ENCODE data around the gene AIFM3.

DNA sequence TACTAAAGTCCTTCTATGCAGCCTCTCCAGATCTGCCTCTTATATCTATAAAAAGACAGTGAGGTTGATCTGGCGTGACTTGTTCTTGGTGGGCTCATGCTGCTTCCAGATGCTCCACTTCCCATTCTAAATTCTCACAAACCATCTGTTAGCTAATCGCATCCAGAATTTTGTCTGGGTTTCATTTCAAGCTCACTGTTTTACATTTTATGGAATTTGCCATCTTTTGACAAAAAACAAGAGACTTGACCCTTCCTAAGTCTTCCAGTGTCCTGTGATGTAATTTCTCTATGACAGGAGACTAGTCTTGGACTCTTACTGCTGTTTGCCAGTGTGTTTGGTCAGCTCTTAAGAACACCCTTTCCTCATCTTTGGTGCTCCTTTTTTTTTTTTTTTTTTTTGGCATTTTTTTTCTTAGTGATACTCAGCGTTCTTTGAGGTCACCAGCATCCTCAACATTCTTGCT, 26.8 kb upstream of the AIFM3 start:
- TF ChIP-seq CTCF (conservative IDR thresholded peaks at IDR 0.05 in 1 of 2, IDR thresholded peaks at IDR 0.05 in 1 of 2; ENCODE audit: extremely low read depth in 1 of 2, insufficient read depth in 1 of 2, low read depth in 1 of 2, low read length in 2 of 2) (no peak), EZH2 (IDR thresholded peaks at IDR 0.05; ENCODE audit: borderline replicate concordance, low read length) (no peak)

Measured in mammary epithelial cell (primary cell).